Uterus (tissue), 4 donors: Measurements from ENCODE around the gene JAK1. TPM values are rescaled to one million over a fixed set of nuclear protein-coding genes. Genes with fewer than 3 reads are reported as not detected.

ENCODE experiments used
- DNase-seq, 2 donors: peaks; one replicate each; pipeline ENCODE4 v3.0.0-alpha.2; 2019 to 2020
- H3K27ac ChIP-seq, 2 donors: fragments of 200-600 bp; sonication (generic); 1 replicate in 1 of 2; 2 replicates in 1 of 2; pipeline ENCODE4 v1.5.1; 2016 to 2018
- H3K27me3 ChIP-seq, 2 donors: fragments of 200-600 bp; sonication (generic); one replicate each; pipeline ENCODE4 v1.5.1; 2018 to 2019; ENCODE audit warnings: control low read depth in 1 of 2
- H3K36me3 ChIP-seq, 2 donors: fragments of 200-600 bp; sonication (generic); one replicate each; pipeline ENCODE4 v1.5.1; 2019; ENCODE audit warnings: control low read depth in 1 of 2
- H3K4me1 ChIP-seq, 2 donors: fragments of 200-600 bp; sonication (generic); one replicate each; pipeline ENCODE4 v1.5.1; 2018 to 2019; ENCODE audit warnings: control low read depth in 1 of 2
- H3K4me3 ChIP-seq, 2 donors: fragments of 200-600 bp; sonication (generic); 1 replicate in 1 of 2; 2 replicates in 1 of 2; pipeline ENCODE4 v1.5.1; 2018 to 2019; ENCODE audit warnings: mild to moderate bottlenecking in 1 of 2
- H3K9me3 ChIP-seq, 2 donors: fragments of 200-600 bp; sonication (generic); one replicate each; pipeline ENCODE4 v1.5.1; 2019; ENCODE audit warnings: control low read depth in 1 of 2
- POLR2A ChIP-seq, 2 donors: fragments of 450-650 bp; IDR thresholded peaks; one replicate each; pipeline ENCODE4 v1.6.1; 2016; ENCODE audit warnings: antibody characterized with exemption in 2 of 2, mild to moderate bottlenecking in 1 of 2, moderate library complexity in 1 of 2
- intact Hi-C: fragments of 100-400 bp; cut with DNase I; formaldehyde crosslinking; loops from one replicate; pipeline ENCODE4 v1.15.1; 2023; ENCODE audit warnings: low total_unique reads
- total RNA-seq, 4 donors: library from RNA; depleted of rRNA in 3 of 4; stranded (reverse); fragments of >200 nt in 3 of 4; gene quantifications; one replicate each; pipeline versions ENCODE4 v1.1.0 to v1.2.4, GENCODE V29; 2014 to 2023
- TF ChIP-seq, protein P1 (sequence below), 4 experiments: fragments of 200-600 bp in 2 of 4; fragments of 450-650 bp in 2 of 4; sonication (generic) in 2 of 4; IDR thresholded peaks; one replicate each; pipeline ENCODE4 v1.5.1; 2016 to 2019; ENCODE audit warnings: antibody characterized with exemption in 4 of 4, mild to moderate bottlenecking in 2 of 4, moderate library complexity in 1 of 4
- donor health status: DM: yes; HTN: yes; CAD: no.

The JAK1 gene
- total RNA-seq, 4 donors from 2014 or later: 70.9 to 136 (median 125) TPM

DNA sequence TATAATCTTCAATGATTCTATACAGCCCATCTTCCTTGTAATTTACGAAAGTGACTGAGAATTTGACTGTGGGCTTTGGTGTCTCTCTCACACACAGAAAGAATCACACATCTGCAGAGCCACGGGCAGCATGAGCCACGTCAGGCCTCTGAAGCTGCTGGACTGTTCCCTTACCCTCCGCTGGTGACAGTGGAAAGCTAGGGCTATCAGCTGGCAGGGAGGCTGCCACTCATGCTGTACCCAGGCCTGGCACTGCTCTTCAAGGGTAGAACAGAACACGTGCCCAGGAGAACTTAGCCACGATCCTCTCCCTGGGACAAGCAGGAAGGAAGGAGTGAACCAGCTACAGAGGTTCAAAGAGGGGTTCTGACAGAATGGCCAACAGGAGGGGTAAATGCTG is 90.7 kb downstream of the JAK1 start:
- Histone ChIP-seq H3K4me3 (no peak overlapping the region), H3K4me1 (no peaks in the 10 kb centered on the region), H3K27ac (no peak overlapping the region), H3K27me3 (no peaks in the 10 kb centered on the region), H3K36me3 (no peaks in the 10 kb centered on the region), H3K9me3 (no peaks in the 10 kb centered on the region)
- intact Hi-C loops: no loop called here
- TF ChIP-seq, protein P1, sequence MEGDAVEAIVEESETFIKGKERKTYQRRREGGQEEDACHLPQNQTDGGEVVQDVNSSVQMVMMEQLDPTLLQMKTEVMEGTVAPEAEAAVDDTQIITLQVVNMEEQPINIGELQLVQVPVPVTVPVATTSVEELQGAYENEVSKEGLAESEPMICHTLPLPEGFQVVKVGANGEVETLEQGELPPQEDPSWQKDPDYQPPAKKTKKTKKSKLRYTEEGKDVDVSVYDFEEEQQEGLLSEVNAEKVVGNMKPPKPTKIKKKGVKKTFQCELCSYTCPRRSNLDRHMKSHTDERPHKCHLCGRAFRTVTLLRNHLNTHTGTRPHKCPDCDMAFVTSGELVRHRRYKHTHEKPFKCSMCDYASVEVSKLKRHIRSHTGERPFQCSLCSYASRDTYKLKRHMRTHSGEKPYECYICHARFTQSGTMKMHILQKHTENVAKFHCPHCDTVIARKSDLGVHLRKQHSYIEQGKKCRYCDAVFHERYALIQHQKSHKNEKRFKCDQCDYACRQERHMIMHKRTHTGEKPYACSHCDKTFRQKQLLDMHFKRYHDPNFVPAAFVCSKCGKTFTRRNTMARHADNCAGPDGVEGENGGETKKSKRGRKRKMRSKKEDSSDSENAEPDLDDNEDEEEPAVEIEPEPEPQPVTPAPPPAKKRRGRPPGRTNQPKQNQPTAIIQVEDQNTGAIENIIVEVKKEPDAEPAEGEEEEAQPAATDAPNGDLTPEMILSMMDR (IDR thresholded peaks at IDR 0.05): no peak
- TF ChIP-seq POLR2A (IDR thresholded peaks at IDR 0.05): no peak
- no peak for DNase-seq

DNA sequence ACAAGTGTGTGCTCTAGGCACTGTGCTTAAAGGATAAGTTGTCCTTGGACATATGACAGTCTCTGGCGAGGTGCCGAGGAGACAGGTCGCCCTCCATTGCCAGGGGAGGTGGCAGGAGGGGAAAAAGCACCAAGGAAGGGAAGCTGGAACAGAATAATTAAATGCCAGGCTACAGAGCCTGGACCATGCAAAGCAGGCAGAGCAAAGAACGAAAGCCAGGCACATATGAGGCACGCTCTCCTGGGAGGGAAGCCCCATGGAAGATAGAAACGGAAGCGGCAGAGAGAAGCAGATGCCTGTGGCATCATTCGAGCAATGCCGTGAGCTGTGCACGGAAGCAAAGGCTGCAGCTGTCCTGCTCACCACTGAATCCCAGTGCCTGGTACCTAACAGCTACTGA is 91.2 kb downstream of the JAK1 start:
- Histone ChIP-seq H3K36me3 (no peaks in the 10 kb centered on the region), H3K27me3 (no peaks in the 10 kb centered on the region), H3K27ac (no peak overlapping the region), H3K4me1 (no peaks in the 10 kb centered on the region), H3K9me3 (no peaks in the 10 kb centered on the region), H3K4me3 (no peak overlapping the region)
- TF ChIP-seq, protein P1 (IDR thresholded peaks at IDR 0.05): no peak
- no peak for TF ChIP-seq POLR2A (IDR thresholded peaks at IDR 0.05)
- intact Hi-C loops: no loop called here
- DNase-seq: no peak

DNA sequence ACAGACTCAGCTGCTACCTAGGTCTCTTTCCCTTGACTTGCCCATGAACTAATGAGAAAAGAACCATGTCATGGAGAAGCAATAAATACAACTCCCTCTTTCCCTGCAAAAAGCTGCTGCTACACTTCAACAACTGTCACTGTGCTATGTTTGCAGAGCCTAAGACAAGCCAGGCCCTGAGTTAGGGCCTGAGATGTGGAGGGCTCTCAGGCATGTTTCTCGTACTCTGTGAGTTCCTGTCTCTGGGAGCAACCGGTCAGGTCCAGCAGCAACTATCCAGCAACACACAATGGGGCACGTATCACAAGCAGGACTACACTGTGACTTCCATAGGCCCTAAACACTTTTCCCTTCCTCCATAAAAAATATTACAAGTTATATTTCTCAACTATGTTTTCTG is 91.7 kb downstream of the JAK1 start:
- DNase-seq: no peak
- Histone ChIP-seq H3K4me1 (no peaks in the 10 kb centered on the region), H3K27ac (no peak overlapping the region), H3K9me3 (no peaks in the 10 kb centered on the region), H3K36me3 (no peaks in the 10 kb centered on the region), H3K4me3 (no peak overlapping the region), H3K27me3 (no peaks in the 10 kb centered on the region)
- TF ChIP-seq, protein P1 (IDR thresholded peaks at IDR 0.05): no peak
- no peak for TF ChIP-seq POLR2A (IDR thresholded peaks at IDR 0.05)
- intact Hi-C loops: no loop called here

DNA sequence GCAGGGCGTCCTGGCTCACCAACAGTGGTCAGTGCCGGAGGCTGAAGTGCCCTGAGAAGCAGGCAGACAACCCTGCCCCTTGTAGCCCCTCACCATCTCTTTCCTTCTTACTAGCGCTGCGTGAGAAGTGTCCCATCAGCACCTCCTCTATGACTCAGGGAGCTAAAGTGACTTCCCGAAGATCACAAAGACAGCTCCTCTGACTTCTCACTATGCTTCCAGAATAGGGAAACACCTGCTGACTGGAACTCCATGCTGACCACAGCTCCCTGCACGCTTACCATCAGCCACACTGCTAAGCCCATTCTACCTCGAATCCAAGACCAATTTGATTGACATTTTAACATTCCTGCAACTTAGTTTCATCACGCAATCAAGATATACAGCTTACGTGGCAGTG is 92.8 kb downstream of the JAK1 start:
- H3K27ac ChIP-seq: no peak overlapping the region
- no peak overlapping the region for H3K4me3 ChIP-seq
- DNase-seq: no peak
- H3K9me3 ChIP-seq: no peaks in the 10 kb centered on the region
- intact Hi-C loops: no loop called here
- H3K36me3 ChIP-seq: no peaks in the 10 kb centered on the region
- no peak for TF ChIP-seq POLR2A (IDR thresholded peaks at IDR 0.05)
- TF ChIP-seq, protein P1 (IDR thresholded peaks at IDR 0.05): no peak
- no peaks in the 10 kb centered on the region for H3K27me3 ChIP-seq
- H3K4me1 ChIP-seq: no peaks in the 10 kb centered on the region

DNA sequence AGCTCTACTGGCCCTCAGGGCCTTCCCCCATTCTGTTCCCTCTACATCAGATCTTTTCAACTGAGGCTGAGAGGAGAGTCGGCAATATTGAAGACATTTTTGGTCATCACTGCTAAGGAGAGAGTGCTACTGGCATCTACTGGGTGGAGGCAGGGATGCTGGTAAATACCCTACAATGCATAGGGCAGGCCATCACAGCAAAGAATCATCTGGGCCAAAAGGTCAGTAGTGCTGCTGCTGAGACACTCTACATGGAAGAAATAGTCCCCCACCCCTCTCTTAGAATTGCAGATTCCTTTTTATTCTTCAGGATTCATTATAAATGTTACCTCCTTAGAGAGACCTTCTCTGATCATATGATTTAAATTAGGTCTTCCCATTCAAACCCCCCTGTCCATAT is 94.3 kb downstream of the JAK1 start:
- Histone ChIP-seq H3K36me3 (no peaks in the 10 kb centered on the region), H3K27ac (no peak overlapping the region), H3K4me1 (no peaks in the 10 kb centered on the region), H3K9me3 (no peaks in the 10 kb centered on the region), H3K4me3 (no peak overlapping the region), H3K27me3 (no peaks in the 10 kb centered on the region)
- DNase-seq: no peak
- TF ChIP-seq, protein P1 (IDR thresholded peaks at IDR 0.05): no peak
- TF ChIP-seq POLR2A (IDR thresholded peaks at IDR 0.05): no peak
- intact Hi-C loops: no loop called here
